GM13976 (cell line): ENCODE results near the gene HES7.

Experiments used
- DNase-seq: peaks from one replicate; pipeline ENCODE4 v3.0.0; 2012; ENCODE audit warnings: low spot score
- in situ Hi-C: fragments of 300-500 bp; cut with MboI; formaldehyde crosslinking; loops from one replicate; pipeline ENCODE4 v1.12.0; 2022; ENCODE audit warnings: low sequenced_read_pairs, mixed read lengths, inconsistent platforms; ENCODE audit not compliant: unreplicated experiment
- TF ChIP-seq, protein P1 (sequence below): IDR thresholded peaks from 2 replicates; pipeline ENCODE4 v1.5.1; 2012; ENCODE audit warnings: borderline replicate concordance, mild to moderate bottlenecking; ENCODE audit not compliant: insufficient read depth; ENCODE audit errors: extremely low read depth, missing control alignments, control extremely low read depth

HES7 gene

DNA sequence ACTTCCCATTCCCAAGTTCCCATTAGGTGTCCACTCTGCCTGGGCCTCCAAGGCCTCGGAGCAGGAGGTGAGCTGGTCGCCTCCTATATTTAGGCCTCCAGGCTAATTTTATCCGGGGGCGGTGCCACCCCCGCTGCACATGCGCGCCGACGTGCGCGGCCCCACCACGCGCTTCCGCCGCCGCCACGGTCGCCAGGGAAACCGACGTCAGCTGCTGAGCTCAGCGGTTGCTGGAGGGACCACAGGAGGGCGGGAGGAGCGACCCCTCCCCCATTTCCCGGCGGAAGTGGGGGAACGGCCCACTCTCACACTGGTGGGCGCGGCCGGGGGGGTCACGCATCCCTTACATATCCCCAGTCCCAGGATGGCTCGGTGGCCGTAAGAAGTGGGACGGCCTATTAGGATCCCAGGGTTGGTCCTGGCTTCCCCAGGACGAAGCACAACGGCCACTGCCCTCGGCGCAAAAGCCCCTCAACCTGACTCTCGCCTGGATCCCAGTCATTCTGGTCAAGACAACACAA is 27.3 kb upstream of the HES7 start:
- TF ChIP-seq, protein P1, sequence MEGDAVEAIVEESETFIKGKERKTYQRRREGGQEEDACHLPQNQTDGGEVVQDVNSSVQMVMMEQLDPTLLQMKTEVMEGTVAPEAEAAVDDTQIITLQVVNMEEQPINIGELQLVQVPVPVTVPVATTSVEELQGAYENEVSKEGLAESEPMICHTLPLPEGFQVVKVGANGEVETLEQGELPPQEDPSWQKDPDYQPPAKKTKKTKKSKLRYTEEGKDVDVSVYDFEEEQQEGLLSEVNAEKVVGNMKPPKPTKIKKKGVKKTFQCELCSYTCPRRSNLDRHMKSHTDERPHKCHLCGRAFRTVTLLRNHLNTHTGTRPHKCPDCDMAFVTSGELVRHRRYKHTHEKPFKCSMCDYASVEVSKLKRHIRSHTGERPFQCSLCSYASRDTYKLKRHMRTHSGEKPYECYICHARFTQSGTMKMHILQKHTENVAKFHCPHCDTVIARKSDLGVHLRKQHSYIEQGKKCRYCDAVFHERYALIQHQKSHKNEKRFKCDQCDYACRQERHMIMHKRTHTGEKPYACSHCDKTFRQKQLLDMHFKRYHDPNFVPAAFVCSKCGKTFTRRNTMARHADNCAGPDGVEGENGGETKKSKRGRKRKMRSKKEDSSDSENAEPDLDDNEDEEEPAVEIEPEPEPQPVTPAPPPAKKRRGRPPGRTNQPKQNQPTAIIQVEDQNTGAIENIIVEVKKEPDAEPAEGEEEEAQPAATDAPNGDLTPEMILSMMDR, result no peak
- DNase-seq, result peak; percentile 92
- in situ Hi-C loops, result no loop called here

DNA sequence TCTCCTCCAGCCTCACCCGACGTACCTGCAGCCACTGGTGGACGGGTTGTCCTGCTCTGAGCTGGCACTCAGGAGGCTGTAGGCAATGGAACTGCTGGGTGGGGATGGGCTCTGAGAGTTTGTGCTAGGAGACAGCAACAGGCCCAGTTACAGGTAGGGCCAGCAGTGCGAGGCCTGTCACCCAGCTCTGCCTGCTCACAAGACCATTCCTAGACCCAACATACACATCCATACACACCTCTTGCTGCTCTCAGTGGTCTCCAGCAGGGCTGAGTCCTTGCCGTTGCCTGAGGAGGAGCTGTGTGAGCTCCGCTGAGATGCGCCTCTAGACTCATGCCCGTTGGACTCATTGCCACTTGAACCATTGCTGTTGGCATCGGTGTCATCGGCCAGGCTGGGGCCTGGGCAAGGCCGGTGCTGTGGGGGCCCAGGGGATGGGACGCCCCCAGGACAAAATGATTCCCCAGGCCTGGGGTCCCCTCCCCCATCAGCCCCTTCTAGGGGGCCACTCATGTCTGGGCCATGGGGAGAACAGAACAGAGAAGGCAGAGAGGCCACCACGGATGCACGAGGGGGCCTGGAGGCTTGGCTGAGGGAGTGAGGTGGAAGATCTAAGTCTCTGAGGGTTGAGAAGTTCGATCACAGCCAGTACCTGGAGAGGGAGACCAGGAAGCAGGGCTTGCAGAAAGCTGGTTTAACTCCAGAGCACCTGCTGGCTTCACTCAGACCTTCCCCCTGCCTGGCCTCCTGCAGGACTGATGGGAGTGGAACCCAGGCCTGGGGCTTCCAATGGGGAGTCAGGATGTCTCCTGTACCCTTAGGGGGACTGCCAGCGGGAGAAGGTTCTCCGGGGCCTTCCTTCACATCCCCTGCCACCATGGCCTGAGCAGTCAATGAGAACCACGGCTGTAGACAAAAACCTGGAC is 26.6 kb upstream of the HES7 start:
- in situ Hi-C loops, result no loop called here

DNA sequence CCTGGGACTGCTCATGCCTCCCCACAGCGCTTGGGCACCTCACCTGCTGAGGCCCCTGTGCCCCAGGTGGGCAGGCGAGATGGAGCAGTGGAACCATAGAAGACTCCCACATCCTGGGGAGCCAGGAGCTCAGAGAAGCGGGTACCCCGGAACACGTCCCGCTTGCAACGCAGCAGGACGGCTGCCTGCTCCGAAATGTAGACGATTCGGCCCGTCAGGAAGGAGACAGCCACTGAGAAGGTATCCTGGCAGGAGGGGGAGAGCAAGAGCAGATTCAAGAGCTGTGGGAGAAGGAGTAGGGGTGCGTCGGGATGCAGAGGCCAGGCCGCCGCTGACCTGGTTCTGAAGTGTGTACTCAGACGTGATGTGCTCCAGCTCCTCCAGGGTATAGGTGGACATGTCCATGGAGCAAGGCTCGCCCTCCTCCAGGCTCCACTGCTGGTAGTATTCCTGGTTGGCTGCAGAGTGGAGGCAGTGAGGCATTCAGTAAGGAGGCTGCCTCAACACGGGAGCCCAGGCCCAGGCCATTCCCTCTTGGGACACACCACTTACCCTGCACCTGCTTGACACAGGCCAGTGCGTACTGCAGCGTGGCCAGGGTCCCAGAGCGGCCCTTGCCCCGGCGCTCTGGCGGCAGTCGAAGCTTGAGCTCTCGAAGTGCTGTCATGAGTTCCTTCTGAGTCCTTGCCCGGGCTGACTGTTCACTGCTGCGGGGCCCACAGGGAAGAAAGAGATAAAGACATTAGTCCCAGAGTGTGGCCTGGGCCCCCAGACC is 25.7 kb upstream of the HES7 start:
- TF ChIP-seq, protein P1, result no peak
- in situ Hi-C loops, result no loop called here
- DNase-seq, result no peak

More for the DNA sequence above, 26.6 kb upstream of the HES7 start:
- DNase-seq, result no peak
- TF ChIP-seq, protein P1, result no peak

DNA sequence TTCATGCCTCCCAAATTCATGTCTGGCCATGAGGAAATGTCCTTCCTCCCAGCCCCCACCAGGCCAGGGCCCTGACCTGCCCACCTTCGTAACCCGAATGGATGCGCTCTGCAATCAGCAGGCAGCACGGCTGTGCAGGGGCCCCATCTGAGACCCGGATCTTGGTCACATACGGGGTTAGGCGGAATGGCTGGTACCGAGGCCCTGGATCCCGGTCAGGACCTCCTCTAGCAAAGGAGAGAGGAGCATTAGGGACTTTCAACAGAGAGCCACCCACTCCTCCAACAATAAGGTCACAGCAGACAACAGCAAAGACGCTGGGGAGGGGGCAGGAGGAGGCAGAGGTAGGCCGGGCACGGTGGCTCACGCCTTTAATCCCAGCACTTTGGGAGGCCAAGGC is 24.7 kb upstream of the HES7 start:
- in situ Hi-C loops, result no loop called here
- TF ChIP-seq, protein P1, result no peak
- no peak for DNase-seq

DNA sequence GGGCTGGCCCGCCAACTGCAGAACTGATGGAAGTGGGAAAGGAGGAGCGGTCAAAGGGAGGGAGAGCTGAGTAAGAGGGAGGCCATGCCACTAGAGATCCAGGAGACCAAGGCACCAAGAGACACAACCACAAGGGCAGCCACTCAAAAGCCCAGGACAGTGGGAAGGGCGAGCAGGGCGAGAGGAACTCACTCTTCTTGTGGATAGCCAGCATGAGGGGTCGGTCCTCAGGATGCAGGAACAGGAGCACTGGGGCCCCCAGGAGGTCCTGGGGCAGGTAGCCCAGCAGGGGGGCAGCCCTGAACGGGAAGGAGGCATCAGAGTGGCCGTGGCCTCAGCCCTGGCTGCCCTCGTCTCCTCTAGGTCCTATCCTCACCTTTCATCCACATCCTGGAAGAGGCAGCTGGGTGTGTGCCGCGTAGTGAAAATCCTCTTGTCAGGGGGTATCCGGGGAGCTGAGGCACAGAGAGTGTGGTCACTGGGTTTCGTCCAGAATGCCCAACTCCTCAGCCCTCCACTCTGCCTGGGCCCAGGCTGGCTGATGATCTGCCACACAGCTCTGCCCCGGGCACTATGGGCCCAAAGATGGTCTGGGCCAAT is 24.0 kb upstream of the HES7 start:
- in situ Hi-C loops, result no loop called here
- TF ChIP-seq, protein P1, result no peak
- DNase-seq, result no peak

DNA sequence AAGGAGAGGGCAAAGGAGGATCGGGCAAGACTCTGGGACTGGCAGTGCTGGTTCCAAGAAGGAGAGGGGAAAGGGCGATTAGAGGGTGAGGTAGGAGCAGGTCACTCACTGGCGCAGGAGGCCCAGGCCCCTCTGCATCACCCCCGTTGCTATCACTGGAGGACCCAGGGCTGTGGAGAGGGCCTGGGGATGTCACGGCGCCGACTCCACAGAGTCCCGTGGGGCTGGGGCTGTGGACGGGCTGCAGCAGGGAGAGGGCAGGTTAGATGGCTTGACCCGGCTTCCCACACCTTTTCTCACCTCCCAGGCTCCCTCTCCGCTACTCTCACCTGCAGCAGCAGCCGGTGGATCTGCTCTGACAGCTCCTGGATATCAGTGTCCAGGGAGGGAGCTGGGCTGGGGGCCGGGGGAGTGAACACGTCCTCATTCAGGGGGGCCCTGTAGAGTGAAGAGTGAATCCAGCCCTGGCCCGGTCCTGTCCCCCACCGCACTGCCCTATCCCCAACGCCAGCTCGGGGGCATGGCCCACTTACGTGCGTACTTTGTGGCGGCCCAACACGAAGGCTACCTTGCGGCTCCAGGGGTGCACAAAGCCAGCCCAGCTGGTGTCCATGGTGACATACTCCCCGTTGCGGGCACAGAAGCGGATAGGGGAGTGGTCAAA is 23.4 kb upstream of the HES7 start:
- TF ChIP-seq, protein P1, result no peak
- DNase-seq, result no peak
- in situ Hi-C loops, result no loop called here
